ENCODE data around the gene FOXA2. TPM values are rescaled to one million over a fixed set of nuclear protein-coding genes. Genes with fewer than 3 reads are reported as not detected.

The FOXA2 gene
- total and polyA plus RNA-seq, 2 of the 13 experiments (the other 11 are each of a cell fraction or from before 2014, with no cell fraction given): 8.8 to 12.2 TPM

GRCh38 chr20:22582964-22583772 is 1.2 kb downstream of the FOXA2 start (continued):
- no peak for TF ChIP-seq SATB2 (CRISPR knock-in tag; IDR thresholded peaks at IDR 0.05)
- TF ChIP-seq TOE1 (CRISPR knock-in tag; IDR thresholded peaks at IDR 0.05): no peak
- TF ChIP-seq SMARCC2 (IDR thresholded peaks at IDR 0.05): no peak
- no peak for TF ChIP-seq ZNF660 (CRISPR knock-in tag; IDR thresholded peaks at IDR 0.05; ENCODE audit: borderline replicate concordance, low read depth)
- no peak for TF ChIP-seq ARNTL (CRISPR knock-in tag; IDR thresholded peaks at IDR 0.05)
- TF ChIP-seq ERF (CRISPR knock-in tag; IDR thresholded peaks at IDR 0.05): no peak; the same call in 1 of the 2 replicates
- TF ChIP-seq ELF3 (CRISPR knock-in tag; IDR thresholded peaks at IDR 0.05): no peak
- TF ChIP-seq ZNF446 (CRISPR knock-in tag; IDR thresholded peaks at IDR 0.05): no peak; the same call in 1 of the 2 replicates
- TF ChIP-seq, protein P1, sequence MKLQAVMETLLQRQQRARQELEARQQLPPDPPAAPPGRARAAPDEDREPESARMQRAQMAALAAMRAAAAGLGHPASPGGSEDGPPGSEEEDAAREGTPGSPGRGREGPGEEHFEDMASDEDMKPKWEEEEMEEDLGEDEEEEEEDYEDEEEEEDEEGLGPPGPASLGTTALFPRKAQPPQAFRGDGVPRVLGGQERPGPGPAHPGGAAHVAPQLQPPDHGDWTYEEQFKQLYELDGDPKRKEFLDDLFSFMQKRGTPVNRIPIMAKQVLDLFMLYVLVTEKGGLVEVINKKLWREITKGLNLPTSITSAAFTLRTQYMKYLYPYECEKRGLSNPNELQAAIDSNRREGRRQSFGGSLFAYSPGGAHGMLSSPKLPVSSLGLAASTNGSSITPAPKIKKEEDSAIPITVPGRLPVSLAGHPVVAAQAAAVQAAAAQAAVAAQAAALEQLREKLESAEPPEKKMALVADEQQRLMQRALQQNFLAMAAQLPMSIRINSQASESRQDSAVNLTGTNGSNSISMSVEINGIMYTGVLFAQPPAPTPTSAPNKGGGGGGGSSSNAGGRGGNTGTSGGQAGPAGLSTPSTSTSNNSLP (IDR thresholded peaks at IDR 0.05; ENCODE audit: low read depth, low read length): no peak
- TF ChIP-seq, protein P2, sequence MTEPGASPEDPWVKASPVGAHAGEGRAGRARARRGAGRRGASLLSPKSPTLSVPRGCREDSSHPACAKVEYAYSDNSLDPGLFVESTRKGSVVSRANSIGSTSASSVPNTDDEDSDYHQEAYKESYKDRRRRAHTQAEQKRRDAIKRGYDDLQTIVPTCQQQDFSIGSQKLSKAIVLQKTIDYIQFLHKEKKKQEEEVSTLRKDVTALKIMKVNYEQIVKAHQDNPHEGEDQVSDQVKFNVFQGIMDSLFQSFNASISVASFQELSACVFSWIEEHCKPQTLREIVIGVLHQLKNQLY (CRISPR knock-in tag; IDR thresholded peaks at IDR 0.05): no peak
- TF ChIP-seq FOXP4 (CRISPR knock-in tag; IDR thresholded peaks at IDR 0.05): 0 out of 2 replicates have a peak, but pooled peaks have one; percentile 36
- TF ChIP-seq ZNF292 (CRISPR knock-in tag; IDR thresholded peaks at IDR 0.05; ENCODE audit: borderline replicate concordance, low read depth): peak; percentile 74
- no peak for TF ChIP-seq ATF1 (CRISPR knock-in tag; IDR thresholded peaks at IDR 0.05)
- TF ChIP-seq, protein P3, sequence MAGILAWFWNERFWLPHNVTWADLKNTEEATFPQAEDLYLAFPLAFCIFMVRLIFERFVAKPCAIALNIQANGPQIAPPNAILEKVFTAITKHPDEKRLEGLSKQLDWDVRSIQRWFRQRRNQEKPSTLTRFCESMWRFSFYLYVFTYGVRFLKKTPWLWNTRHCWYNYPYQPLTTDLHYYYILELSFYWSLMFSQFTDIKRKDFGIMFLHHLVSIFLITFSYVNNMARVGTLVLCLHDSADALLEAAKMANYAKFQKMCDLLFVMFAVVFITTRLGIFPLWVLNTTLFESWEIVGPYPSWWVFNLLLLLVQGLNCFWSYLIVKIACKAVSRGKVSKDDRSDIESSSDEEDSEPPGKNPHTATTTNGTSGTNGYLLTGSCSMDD (CRISPR knock-in tag; IDR thresholded peaks at IDR 0.05): peak; percentile 50; the same call in 1 of the 2 replicates
- no peak for TF ChIP-seq NRL (CRISPR knock-in tag; IDR thresholded peaks at IDR 0.05; ENCODE audit: borderline replicate concordance)
- TF ChIP-seq, protein P4, sequence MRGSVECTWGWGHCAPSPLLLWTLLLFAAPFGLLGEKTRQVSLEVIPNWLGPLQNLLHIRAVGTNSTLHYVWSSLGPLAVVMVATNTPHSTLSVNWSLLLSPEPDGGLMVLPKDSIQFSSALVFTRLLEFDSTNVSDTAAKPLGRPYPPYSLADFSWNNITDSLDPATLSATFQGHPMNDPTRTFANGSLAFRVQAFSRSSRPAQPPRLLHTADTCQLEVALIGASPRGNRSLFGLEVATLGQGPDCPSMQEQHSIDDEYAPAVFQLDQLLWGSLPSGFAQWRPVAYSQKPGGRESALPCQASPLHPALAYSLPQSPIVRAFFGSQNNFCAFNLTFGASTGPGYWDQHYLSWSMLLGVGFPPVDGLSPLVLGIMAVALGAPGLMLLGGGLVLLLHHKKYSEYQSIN (CRISPR knock-in tag; IDR thresholded peaks at IDR 0.05; ENCODE audit: borderline replicate concordance): no peak
- TF ChIP-seq, protein P5, sequence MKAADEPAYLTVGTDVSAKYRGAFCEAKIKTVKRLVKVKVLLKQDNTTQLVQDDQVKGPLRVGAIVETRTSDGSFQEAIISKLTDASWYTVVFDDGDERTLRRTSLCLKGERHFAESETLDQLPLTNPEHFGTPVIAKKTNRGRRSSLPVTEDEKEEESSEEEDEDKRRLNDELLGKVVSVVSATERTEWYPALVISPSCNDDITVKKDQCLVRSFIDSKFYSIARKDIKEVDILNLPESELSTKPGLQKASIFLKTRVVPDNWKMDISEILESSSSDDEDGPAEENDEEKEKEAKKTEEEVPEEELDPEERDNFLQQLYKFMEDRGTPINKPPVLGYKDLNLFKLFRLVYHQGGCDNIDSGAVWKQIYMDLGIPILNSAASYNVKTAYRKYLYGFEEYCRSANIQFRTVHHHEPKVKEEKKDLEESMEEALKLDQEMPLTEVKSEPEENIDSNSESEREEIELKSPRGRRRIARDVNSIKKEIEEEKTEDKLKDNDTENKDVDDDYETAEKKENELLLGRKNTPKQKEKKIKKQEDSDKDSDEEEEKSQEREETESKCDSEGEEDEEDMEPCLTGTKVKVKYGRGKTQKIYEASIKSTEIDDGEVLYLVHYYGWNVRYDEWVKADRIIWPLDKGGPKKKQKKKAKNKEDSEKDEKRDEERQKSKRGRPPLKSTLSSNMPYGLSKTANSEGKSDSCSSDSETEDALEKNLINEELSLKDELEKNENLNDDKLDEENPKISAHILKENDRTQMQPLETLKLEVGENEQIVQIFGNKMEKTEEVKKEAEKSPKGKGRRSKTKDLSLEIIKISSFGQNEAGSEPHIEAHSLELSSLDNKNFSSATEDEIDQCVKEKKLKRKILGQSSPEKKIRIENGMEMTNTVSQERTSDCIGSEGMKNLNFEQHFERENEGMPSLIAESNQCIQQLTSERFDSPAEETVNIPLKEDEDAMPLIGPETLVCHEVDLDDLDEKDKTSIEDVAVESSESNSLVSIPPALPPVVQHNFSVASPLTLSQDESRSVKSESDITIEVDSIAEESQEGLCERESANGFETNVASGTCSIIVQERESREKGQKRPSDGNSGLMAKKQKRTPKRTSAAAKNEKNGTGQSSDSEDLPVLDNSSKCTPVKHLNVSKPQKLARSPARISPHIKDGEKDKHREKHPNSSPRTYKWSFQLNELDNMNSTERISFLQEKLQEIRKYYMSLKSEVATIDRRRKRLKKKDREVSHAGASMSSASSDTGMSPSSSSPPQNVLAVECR (CRISPR knock-in tag; IDR thresholded peaks at IDR 0.05; ENCODE audit: borderline replicate concordance): peak; percentile 63; the same call in 1 of the 2 replicates
- no peak; the same call in none of the 2 replicates for TF ChIP-seq CBFB (CRISPR knock-in tag; IDR thresholded peaks at IDR 0.05)
